HG02763 (cell line): ENCODE measurements around the gene FAM156A.
"Not testable (repeated sequence)": the region's sequence is repeated elsewhere in the genome, so short reads cannot be mapped to it uniquely, and the experiment has no call there.

Experiments used
- ATAC-seq: cut with Tn5 transposase; IDR thresholded peaks from one replicate; pipeline ENCODE4 v1.9.1; 2021; ENCODE audit warnings: mild to moderate bottlenecking, moderate library complexity; ENCODE audit not compliant: unreplicated experiment

The FAM156A gene

GRCh38 chrX:52906072-52906471, 52.2 kb downstream of the FAM156A start:
- ATAC-seq, result not testable (repeated sequence)

- not testable (repeated sequence) for ATAC-seq
Observed at GRCh38 chrX:52905531-52905930, 52.8 kb downstream of the FAM156A start.
